ENCODE data around the gene MS4A6E.
"Not testable (repeated sequence)": the region's sequence is repeated elsewhere in the genome, so short reads cannot be mapped to it uniquely, and the experiment has no call there.

The MS4A6E gene, protein sequence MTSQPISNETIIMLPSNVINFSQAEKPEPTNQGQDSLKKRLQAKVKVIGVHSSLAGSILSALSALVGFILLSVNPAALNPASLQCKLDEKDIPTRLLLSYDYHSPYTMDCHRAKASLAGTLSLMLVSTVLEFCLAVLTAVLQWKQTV

GRCh38 chr11:60326955-60327354 lies at the start of gene MS4A6E:
MS4A6E (plus strand) TSS chr11:60327255; CDS start chr11:60334896, 7,641 bp downstream.
- DNase-seq = no peak

GRCh38 chr11:60280412-60280811 lies 46.6 kb upstream of the MS4A6E start, which contains the start of gene MS4A4A:
MS4A4A (plus strand) TSS chr11:60280666; CDS start chr11:60280676, 10 bp downstream.
- no peak for DNase-seq

DNA sequence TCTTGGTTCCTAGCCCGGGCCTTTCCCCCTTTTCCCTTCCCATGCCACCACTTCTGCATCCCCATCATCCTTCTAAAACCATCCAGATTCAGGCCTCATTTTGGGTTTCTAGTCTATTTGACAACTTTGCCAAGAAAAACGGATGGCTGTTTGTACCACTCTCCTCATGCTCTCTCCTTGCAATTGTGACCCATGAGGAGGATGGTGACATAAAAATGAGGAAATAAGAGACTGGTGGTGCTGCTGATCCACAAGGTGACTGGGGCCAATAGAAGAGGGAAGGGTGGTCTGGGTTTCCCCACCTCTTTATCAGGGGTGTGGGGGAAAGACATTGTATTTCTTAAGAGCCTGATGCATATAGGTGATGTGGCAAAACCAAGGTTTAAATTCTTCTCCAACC lies 45.6 kb upstream of the MS4A6E start:
- no peak for DNase-seq

DNA sequence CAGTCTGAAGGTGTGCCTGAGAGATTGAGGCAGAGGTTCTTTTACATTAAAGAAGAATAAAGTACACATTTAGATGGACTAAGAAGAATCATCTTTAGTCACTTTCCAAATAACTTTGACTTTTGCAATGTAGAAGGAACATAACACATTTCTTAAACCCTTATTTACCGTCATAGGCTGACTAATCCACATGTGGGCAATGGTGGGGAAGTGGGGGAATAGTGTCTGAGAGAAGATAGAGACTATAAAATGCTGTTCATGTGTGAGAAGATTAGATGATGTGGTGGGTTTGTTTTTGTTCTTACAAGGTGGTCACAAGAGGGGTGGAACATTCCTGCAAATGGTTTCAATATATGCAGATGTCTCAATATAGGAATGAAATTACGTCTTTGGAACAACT lies 44.8 kb upstream of the MS4A6E start:
- no peak for DNase-seq

GRCh38 chr11:60285411-60286126 lies 41.5 kb upstream of the MS4A6E start:
- not testable (repeated sequence) for DNase-seq

- DNase-seq = no peak
These were observed 38.5 kb upstream of the MS4A6E start for GRCh38 chr11:60288531-60288930.

DNA sequence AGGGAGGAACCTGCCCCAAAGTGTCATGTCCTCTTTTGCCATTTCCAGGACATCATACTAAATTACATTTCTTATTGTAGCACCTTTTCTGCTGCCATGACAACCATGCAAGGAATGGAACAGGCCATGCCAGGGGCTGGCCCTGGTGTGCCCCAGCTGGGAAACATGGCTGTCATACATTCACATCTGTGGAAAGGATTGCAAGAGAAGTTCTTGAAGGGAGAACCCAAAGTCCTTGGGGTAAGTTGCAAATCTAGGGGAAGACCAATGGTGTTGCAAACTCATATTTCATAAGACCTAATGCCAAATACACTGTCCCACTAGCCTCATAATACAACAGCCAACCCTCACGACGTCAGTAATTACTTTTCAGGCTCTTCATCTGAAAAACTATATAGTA lies 34.9 kb upstream of the MS4A6E start:
- DNase-seq = no peak

DNA sequence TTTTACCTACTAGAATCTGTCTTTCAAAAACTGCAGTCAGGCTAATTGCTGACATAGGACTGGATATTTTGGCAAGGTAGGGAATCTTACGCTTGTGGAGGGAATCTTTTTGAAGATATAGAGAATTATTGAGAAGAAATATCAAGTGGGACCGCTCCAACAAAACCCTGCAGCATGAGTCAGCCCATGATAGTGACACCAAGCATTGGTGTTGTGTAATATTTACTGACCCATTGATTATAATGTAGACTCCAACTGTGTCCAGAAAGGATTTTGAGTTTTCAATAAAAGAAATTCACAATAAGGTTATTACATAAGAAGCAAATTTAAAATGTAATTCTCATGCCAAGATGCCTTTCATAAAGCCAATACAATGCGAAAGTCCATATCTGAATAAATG lies 25.9 kb upstream of the MS4A6E start:
- DNase-seq = no peak

GRCh38 chr11:60301884-60302283 lies 25.2 kb upstream of the MS4A6E start:
- DNase-seq = not testable (repeated sequence)

DNA sequence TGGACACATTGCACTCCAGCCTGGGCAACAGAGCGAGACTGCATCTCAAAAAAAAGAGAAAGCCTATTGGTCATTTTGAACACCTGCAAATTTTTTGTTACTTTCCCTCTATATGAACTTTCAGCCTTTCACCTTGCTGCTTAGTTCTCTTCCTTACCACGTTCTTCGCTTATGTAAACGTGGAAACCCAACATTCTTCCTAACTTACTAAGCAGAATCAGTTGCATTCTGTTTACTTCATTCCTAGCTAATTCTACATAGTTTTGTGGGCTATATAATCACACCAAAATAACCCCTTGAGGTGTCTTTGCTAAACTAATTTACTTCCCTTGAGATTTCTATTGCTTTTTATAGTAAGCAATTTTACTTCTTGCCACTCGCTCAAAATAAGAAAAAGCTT lies 23.4 kb upstream of the MS4A6E start:
- DNase-seq = no peak

- no peak for DNase-seq
These were observed 21.0 kb upstream of the MS4A6E start for GRCh38 chr11:60305906-60306619.

- no peak for DNase-seq
These were observed 19.4 kb upstream of the MS4A6E start for GRCh38 chr11:60307507-60308195.

- no peak for DNase-seq
These were observed 16.6 kb upstream of the MS4A6E start for GRCh38 chr11:60310407-60310998.

- no peak for DNase-seq
These were observed 12.3 kb upstream of the MS4A6E start for GRCh38 chr11:60314635-60315321.

DNA sequence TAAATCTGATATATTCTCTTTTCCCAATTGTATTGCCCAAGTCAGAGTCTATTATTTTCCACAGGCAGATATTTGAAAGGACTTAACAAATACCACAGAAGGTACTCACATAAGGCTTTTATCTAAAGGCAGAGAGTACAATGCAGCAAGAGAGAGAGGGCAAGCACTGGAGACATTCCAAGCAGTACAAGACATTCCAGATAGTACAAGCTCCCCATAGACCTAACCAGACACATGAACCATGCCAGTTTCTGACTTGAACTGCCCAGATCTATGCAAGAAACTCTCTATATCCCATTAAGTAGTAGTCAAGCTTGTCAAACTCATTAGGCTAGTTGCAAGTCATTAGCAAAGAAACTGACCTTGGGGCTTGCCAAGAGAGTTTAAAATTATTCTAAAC lies 11.2 kb upstream of the MS4A6E start:
- DNase-seq = no peak

- no peak for DNase-seq
These were observed 10.7 kb upstream of the MS4A6E start for GRCh38 chr11:60316317-60316716.

DNA sequence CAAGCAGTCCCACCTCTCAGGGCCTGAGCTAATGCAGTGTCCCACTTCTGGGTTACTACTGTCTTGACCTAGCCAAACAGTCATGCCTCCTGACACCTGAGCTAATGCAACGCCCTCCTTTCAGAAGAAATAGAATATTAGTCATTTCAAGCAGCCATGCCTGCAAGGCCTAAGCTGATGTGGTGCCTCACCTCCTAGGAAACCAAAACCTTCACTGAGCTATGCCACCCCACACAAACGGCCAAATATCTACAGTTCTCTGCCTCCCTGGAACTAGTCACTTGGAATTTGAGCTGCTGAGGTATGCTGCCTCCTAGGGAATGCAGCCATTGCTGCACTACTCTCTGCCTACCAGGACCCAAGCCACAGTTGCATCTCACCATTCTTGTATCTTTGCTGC lies 8.3 kb upstream of the MS4A6E start:
- no peak for DNase-seq

DNA sequence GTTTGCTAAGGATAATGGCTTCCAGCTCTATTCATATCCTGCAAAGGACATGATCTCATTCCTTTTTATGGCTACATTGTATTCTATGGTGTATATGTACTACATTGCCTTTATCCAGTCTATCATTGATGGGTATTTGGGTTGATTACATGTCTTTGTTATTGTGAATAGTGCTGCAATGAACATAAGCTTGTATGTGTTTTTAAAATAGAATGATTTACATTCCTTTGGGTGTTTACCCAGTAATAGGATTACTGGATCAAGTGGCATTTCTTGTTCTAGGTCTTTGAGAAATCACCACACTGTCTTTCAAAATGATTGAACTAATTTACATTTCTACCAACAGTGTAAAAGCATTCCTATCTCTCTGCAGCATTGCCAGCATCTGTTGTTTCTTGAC lies 6.0 kb upstream of the MS4A6E start:
- no peak for DNase-seq

DNA sequence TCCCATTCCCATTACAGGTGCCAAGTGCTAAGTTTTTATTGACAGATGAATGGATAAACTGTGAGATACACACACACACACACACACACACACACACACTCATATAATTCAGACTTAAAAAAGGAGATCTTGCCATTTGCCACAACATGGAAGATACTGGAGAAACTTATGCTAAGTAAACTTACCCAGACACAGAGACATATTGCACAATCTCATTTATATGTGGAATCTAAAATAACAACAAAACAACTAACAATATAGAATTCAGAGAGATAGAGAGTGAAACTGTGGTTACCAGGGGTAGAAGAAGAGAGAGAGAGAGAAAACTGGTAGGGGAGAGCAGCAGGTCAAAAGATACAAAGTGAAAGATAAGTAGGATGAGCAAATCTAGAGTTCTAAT lies 1.4 kb downstream of the MS4A6E start:
- DNase-seq = no peak

DNA sequence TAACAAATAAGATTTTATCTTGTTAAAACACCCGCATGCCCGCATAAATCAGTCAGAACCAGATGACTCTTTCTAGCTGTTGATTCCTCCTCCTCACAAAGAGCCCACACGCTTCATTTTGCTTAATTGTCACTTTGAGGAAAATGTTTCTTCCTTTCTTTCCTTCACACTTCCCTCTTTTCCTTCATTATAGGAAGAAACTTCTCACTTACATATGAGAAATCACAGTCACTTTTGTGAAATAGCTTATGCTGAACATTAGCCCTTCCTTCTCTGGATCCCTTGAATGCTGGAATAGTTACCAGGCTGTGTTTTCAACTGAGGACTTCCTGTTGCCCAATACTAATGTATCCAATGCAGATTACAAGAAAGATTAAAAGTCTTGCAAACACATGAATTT lies 5.8 kb downstream of the MS4A6E start:
- DNase-seq = no peak

GRCh38 chr11:60334005-60334620 lies 7.1 kb downstream of the MS4A6E start:
- peak; percentile 38 for DNase-seq

- DNase-seq = no peak
These were observed 9.8 kb downstream of the MS4A6E start for GRCh38 chr11:60336767-60337391.

Data from NCI-H69 (cell line).